ENCODE measurements around the gene CACNG4.

DNA sequence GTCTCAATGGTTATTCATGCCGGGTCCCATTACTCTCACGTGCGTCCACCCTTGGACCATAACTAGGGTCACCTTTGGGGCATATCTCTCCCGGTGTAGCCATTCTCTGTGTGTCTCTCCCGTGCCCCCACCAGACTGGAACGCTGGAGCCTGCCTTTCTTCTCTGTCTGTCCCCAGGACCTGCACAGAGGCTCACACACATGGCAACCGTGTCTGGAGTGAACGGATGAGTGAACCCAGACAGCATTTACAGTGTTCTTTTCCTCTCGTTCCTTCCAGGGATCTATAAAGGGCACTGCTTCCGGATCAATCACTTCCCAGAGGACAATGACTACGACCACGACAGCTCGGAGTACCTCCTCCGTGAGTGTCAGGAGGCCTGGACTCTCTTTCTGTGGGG lies 53.4 kb downstream of the CACNG4 start:
- TF ChIP-seq CTCF (IDR thresholded peaks at IDR 0.05) = no peak
- no peak for TF ChIP-seq POLR2A (IDR thresholded peaks at IDR 0.05)
- no peak for TF ChIP-seq POLR2AphosphoS5 (IDR thresholded peaks at IDR 0.05)
